HG02852 (cell line): ENCODE results near the gene CNTNAP2.

ENCODE experiments used
- ATAC-seq: cut with Tn5 transposase; IDR thresholded peaks from one replicate; pipeline ENCODE4 v1.9.1; 2021; ENCODE audit warnings: mild to moderate bottlenecking, moderate library complexity; ENCODE audit not compliant: unreplicated experiment

CNTNAP2 gene

DNA sequence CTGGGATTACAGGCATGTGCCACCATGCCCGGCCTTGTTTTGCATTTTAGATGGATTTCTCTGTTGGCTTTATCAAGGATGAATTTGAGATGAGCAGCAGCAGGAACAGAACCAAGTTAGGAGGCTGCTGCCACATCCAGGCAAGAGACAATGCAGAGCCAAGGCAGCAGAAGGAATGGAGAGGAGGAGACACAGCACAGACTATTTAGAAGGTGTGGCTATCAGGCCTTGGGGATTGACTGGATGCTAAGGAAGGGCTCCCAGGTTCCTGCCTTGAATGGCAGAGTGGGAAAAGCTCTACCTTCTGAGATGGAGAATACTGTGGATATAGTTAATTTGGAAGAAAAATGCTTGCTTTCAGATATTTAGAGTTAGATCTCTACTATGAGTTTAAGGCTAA is 1989.3 kb downstream of the CNTNAP2 start:
- ATAC-seq, result no peak

DNA sequence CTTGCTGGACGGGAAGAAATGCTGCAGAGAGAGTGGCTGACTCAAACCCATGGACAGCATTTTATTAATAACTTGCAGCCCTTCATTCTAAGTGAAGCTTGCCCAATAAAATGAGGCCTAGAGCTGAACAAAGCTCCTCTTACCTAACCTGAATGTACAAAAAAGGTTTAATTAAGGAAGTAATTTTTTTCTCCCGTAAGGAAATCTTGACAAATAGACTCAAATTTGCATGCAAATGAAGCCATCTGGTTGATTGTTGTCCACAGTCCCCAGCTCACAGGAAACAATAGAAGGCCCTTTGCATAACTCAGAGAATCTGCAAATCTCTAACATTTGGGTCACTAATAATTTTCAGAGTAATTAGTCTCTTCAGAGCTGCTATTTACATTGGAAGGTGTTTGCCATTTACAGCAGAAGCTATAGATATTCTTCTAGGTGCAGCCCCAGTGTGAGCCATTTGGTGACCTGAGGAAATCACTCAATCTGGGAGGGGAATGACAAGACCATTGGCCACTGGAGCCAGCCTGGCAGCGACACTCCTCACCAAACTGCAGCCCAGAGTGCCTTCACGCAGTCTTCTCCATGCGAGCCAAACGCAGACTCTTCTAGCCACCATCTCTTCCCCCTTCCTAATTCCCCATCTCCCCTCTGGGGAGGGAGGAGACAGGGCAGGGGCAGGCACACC is 1991.0 kb downstream of the CNTNAP2 start:
- no peak for ATAC-seq

DNA sequence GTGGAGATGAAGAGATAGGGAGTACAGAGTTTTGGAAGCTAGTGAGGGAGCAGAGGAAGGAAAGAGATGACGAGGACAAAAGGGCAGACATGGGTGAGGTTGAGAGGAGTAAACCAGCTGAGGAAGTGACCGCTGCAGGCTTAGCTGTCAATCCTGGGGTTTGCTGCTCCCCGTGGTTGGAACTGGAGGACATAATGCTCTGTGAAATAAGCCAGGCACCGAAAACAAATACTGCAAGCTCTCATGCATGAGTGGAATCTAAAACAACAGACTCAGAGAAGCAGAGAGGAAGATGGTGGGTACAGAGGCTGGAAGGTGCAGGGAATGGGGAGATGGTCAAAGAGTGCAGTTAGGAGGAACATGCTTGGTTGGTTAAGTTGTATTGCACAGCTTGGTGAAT is 1991.8 kb downstream of the CNTNAP2 start:
- no peak for ATAC-seq

DNA sequence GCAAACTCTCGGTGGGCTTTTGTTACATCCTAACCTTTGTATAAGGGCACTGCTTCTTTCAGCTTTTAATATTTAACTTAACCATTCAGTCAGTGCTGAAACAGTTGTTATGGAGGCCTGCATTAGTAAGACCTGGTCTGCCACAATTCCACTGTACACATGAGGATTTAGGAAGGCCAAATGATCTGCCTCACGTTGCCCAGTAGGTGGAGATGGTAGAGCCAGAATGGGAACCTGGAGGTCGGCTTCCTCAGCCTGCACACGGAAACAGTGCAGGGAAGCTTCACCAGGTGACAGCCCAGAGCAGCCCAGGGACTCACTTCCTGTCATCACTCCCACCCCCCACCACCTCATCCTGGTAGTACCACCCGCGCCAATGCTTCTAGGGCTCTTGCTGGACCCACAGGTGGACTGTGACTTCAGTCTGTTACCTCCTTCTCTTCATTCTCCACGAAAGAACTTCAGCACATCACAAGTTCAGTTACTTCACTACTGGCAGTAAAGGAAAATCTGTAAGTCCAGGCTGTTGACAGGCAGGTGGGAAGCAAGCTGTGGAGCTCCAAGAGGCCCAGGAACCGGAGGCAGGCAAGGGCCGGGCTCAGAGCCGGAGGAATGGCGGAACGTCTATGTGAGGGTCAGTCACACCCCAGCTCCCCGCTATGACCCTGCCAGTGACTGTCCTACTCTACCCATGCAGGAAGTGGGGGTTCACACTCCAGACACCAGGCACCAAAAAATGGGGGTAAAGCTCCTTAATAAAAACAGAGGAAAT is 1993.7 kb downstream of the CNTNAP2 start:
- ATAC-seq, result no peak

DNA sequence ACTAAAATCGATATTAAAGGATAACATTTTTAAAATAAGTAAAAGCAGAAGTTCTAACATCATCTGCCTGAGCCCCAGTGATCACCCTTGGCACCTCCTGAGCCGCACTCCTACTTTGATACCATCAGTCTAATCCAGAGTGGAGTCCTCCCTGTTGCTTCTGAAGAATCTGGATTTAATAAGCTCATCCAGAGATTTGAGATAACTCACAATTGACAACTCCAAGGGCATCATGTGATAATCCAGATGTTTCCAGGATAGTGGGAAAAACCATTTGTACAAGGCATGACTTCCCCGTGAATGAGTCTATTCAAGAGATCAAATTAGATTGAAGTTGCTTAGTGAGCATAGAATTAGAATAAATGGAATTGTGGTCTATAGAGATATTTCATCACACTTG is 1998.2 kb downstream of the CNTNAP2 start:
- no peak for ATAC-seq

DNA sequence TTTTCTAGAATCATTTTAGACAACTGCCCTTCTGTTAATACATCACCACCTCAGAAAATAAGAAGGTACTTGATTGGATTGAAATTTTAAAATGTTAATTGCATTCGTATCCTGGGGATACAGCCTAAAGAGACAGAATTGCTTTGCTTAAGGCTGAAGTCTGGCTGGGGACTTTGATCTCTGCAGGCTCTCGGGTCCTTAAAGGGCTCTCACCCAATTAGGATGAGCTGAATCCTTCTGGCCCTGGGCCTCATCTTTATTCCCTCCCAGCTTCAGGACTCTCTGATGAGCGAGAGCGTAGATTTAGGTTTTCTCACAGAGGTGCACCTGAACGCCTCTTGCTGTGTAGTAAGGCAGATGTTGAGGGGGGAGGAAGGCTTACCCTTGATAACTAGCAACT is 1998.7 kb downstream of the CNTNAP2 start:
- no peak for ATAC-seq

DNA sequence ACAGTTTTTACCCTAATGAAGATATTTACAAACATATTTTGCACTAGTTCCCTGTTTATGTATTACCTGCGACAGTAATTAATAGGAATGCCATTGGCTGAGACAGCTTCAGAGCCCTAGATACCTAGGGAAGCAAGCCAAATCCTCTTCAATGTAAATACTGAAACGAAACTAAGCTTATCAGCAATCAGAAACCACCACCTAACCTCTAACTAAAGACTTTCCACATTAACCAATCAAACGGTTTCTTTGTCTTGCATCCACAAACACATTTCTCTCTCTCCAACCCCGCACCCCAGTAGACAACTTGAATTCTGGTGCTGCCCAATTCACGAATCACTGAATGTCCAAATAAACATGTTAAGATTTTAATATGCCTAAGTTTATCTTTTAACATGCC is 1999.6 kb downstream of the CNTNAP2 start:
- no peak for ATAC-seq

DNA sequence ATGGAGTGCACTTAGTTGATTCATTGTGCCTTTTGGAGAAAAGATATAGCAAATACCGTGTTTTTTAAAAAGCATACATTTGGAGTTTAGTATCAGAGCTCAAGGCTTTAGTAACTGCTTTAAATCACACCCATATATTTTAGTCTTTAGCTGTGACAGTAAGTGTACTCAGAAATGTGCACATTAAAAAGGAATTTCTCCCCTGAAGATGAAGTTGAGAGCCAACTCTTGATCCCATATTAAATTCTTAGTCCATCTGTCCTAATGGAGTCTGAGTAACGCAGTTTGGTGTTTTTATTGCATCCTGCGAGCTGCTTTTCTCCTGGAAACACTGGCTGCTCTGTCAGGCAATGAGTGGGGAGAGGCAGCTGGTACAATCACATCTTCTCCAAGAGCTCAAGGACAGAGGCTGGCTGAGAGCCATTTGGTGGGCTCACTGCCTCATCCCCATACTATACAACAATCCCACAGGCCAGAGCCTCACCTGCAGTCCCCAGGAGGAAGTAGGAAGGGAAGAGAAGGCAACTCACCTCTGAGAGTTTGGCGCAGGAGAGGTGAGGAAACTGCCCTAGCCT is 2000.3 kb downstream of the CNTNAP2 start:
- ATAC-seq, result no peak

DNA sequence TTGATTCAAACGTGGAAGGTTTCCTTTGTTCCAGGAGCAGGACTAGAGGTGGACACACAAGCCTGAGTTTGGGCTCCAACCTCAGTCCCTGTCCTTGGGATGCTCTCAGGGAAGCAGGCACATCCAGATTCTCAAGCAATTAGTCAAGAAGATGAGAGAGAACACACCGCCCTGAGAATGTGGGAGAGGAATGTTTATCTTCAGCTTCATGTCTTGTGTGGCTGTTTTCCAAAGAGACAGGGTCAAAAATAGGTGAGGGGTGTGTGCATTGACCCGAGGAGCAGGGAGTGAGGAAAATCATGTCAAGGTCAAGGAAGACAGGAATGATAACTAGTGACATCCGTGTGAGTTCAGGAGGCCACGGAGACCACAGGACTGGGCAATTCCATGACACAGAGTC is 2001.8 kb downstream of the CNTNAP2 start:
- no peak for ATAC-seq

DNA sequence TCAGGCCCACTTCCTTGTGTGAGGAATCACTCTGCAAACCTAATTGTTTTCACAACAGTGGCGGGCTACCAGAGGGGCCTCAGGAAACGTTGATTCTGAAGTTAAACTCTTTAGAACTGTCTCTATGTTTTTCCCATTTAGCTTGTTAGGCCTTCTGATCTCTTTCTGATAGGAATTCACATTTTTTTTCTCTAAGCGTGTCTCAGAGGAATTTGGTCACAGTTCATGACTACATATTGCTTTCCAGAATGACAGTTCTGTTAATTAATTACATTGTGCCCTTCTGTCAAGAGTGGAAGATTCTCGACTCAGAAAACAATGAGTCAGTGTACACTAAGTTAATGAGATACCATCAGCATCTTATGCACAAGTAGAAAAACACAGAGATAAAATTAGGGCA is 2004.8 kb downstream of the CNTNAP2 start:
- no peak for ATAC-seq

DNA sequence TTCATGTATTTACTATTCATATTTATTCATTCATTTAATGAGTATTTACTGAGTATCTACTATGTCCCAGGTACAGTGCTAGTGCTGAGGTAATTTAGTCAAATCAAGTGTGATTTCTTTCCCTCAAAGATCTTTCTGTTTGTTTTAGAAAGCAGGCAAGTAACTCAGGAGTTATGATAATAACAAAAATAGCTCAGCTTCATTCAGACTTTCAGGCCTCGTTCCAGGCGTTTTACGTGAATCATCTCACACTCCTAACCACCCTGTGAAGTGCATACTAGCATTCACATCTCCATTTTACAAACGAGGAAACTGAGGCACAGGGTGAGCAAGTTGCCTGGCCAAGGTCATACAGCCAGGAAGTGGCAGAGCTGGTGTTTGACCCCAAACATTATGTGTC is 2005.2 kb downstream of the CNTNAP2 start:
- no peak for ATAC-seq

DNA sequence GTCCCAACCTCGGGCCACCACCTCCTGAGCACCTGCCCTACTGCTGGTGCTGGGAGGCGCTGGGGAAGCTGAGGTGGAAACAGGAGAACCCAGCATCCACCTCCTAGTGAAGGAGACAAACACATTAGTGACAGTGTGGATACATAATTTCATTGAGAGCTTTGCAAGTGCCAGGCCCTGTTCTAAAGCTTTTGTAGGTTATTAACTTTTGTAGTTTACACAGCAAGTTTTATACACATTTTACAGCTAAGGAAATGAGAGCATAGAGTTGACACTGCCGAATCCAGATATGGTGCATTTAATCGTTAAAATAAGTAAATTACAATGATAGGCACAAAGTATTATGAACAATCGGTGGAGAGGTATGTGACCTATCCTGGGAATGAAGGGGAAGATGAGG is 2007.9 kb downstream of the CNTNAP2 start:
- ATAC-seq, result no peak

DNA sequence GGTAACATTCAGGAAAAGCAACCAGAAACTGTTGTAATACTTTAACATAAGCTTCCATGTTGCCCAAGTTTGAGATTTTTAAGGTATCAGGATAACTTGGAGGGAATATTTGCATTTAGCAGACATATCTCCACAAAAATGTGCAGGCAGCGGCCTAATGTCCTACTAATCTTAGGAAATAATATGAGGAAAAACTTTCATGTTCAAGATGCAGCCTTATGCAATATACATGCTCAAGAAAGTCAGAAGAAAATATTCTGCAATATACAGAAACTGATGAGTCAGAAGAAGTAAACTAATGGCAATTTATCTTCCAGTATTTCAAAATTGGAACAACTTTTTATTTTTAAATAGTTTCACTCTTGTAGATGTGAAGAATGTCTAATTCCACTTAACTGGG is 2010.8 kb downstream of the CNTNAP2 start:
- no peak for ATAC-seq

DNA sequence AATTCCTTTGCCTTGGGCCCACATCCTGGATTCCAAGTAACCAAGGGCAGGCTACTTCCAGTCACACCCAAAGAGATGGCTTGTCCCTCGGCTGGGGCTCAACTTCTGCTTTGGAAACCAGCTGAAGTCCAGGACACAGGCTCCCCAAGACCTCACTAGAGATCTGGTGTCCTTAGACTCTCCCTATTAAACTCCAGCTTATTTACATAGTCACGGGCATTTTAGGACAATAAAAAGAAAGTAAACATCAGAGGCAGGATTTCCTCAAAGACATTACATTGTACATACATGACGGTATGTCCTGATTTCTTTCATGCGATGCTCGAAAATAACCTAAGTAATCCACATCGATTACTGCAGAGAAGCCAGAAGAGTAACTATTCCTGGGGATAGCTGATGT is 2012.4 kb downstream of the CNTNAP2 start:
- ATAC-seq, result no peak

DNA sequence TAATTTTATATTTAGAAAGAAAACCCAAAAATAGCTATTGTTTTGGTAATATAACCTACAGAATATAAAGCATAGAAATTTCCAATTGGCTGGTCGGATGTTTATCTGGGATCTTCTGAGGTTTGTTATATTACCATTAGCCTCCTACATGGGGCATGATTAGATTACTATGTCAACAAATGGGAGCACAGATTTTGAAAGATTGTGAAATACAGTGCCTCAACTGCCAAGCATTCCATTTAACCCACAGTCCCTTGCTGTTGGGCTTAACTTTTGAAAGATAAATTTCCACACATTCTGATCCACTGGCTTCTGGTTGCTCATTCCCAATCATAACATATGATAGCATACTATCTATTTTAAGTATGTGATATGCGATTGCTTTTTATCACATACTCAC is 2018.5 kb downstream of the CNTNAP2 start:
- ATAC-seq, result no peak

DNA sequence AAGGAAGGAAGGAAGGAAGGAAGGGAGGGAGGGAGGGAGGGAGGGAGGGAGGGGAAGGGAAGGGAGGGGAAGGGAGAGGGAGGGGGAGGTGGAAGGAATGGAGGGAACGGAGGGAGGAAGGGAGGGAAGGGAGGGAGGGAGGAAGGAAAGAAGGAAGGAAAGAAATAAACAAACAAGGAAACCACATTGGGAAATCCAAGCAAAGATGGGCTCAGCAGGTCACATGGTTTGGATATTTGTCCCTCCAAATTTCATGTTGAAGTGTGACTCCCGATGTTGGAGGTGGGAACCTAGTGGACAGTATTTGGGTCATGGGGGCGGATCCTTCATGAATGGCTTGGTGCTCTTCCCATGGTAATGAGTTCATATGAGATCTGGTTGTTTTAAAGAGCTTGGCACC is 2019.4 kb downstream of the CNTNAP2 start:
- no peak for ATAC-seq

DNA sequence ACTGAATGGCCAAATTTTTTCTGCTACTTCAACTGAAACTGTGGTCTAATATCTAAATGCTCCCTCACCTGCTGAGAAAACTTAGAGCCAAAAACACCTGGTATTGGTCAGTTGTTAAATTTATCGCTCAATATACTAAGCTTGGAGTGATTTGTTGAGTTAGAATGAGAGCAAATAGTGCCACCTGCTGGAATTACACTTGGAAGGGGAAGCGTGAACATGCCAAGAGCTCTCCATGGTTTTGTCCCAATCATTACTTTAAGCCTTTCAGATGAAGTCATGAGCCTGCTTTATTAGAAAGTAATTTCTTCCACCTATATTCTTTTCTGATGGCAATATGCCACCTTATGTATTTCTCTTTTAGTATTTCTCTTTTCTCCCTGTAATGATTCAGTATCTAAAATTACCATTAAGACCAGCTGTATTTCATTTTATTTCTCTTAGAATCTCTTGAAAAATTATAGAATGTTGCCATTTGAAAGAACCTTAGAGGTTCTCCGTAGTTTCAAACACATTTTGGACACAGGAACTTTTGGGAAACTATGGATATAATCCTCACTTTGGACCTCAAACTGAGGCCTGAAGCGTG is 2026.2 kb downstream of the CNTNAP2 start:
- no peak for ATAC-seq

DNA sequence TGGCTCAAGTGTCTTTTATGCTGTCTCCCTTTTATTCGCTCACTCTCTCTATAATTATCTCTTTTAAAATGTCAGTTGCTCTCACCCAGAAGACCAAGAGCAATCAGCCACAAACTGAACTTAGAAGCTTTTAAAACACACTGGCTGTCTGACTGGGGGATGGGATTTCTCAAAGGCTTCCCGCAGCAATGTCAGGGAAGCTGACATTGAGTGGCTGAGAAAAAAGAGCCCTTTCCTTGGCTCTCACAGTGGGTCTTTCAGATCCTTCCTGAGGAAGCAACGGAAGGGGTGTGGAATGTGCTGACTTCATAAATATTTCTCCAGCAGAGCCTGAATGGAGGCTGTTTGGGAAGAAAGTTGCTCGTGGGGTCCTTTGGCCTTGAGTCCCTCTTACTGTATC is 2028.2 kb downstream of the CNTNAP2 start:
- no peak for ATAC-seq

DNA sequence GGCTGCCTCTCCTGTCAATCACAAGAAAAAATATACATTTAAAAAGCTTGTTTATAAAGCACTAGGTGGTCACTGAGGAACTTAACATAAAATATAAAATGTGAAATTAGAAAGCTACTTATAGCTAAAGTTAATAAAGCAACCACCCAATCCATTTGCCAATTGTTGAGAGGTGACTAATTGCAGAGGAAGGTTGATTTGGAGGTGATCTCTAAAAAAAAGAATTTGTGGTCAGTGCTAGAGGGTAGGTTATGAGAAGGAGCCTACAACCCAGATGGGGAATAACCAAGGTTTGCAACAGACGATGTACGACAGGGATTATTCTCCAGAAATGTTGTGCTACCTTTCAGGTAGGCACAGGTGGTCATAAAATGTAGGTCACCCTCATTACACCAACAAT is 2029.7 kb downstream of the CNTNAP2 start:
- no peak for ATAC-seq

DNA sequence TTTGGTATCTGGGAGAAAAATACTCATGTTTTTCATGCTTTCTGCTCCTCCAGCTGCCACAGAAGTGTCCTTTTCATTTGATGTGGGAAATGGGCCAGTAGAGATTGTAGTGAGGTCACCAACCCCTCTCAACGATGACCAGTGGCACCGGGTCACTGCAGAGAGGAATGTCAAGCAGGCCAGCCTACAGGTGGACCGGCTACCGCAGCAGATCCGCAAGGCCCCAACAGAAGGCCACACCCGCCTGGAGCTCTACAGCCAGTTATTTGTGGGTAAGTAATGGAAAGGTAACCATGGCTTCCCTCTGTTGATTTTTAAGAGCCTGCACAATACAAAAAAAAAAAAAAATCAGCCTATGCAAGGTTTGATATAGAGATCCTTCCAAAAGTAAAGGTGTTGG is 2030.8 kb downstream of the CNTNAP2 start:
- no peak for ATAC-seq

DNA sequence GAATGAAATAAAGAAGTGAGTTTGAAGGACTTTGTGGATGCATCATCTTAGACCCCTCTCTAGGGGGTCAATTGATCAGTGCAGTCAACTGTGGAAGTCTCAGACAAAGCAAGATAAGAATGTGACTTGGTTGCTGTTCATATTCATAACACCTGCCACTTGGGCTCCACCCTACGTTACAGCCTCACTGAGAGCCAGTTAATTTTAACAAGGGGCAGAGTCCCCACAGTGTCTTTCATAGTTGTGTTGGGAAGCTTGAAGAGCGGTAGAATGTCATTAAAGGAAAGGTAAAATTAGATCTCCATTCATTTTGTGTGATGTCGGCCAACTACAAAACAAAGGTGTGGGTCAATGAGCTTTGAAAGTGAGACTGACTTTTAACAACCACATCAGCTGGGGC is 2031.9 kb downstream of the CNTNAP2 start:
- no peak for ATAC-seq

DNA sequence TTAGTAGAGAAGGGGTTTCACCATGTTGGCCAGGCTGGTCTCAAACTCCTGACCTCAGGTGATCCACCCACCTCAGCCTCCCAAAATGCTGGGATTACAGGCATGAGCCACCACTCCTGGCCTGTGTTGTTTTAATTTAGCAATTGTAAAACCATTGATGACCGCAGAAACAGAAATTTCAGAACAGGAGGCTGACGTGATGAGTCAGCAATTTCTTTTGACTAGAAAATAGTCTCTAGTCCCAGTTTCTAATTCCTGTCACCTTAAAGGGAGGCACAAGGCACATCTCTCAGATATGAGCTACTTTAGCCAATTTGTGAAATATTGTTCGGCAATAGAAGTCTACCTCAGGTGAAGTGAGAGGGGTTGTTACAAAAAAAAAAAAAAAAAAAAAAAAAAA is 2033.1 kb downstream of the CNTNAP2 start:
- no peak for ATAC-seq
